H1 (cell line): ENCODE data around the gene RSU1. TPM values are rescaled to one million over a fixed set of nuclear protein-coding genes. Genes with fewer than 3 reads are reported as not detected.

Experiments
- CTCF ChIA-PET: fragments of 300-600 bp; sonication (Branson Sonifier 250); formaldehyde crosslinking; loops from one replicate; lab custom pipeline; 2021; ENCODE audit not compliant: partially characterized antibody; lab: Charles Lee
- POLR2A ChIA-PET: fragments of 300-600 bp; sonication (Branson Sonifier 250); formaldehyde crosslinking; loops from one replicate; lab custom pipeline; 2021; ENCODE audit warnings: inconsistent platforms; ENCODE audit not compliant: partially characterized antibody; lab: Charles Lee
- DNase-seq, 2 experiments: peaks; one replicate each; pipeline versions ENCODE4 v3.0.0 to v3.0.0-alpha.2; 2010 to 2022; ENCODE audit warnings: low spot score in 2 of 2, low read depth in 1 of 2, mixed read lengths in 1 of 2
- FAIRE-seq: peaks from 2 replicates; lab custom pipeline; 2011; peaks lifted over from hg19 to GRCh38; lab: Jason Lieb, UNC
- H2AFZ ChIP-seq: 2 replicates; pipeline ENCODE4 v1.8.1; 2012; ENCODE audit warnings: low read length, inconsistent platforms
- H2AK5ac ChIP-seq: 2 replicates; pipeline ENCODE4 v1.6.1; 2013; ENCODE audit warnings: low read depth, low read length
- H2BK120ac ChIP-seq: replicated peaks from 2 replicates; pipeline ENCODE3; 2013; ENCODE audit warnings: low read depth, low read length, inconsistent platforms
- H2BK12ac ChIP-seq: 2 replicates; pipeline ENCODE4 v1.6.1; 2013; ENCODE audit warnings: low read depth, low read length
- H2BK15ac ChIP-seq: 2 replicates; pipeline ENCODE4 v1.6.1; 2013; ENCODE audit warnings: low read length
- H2BK20ac ChIP-seq: 2 replicates; pipeline ENCODE4 v1.6.1; 2013; ENCODE audit warnings: low read length
- H2BK5ac ChIP-seq: 2 replicates; pipeline ENCODE4 v1.6.1; 2013; ENCODE audit warnings: low read depth, low read length
- H3K14ac ChIP-seq: 2 replicates; pipeline ENCODE4 v1.6.1; 2013; ENCODE audit warnings: inconsistent platforms; ENCODE audit not compliant: insufficient read length
- H3K18ac ChIP-seq: 2 replicates; pipeline ENCODE4 v1.6.1; 2013; ENCODE audit warnings: low read length; ENCODE audit errors: extremely low read depth
- H3K23ac ChIP-seq: 2 replicates; pipeline ENCODE4 v1.6.1; 2013; ENCODE audit warnings: inconsistent platforms; ENCODE audit not compliant: insufficient read length
- H3K23me2 ChIP-seq: 2 replicates; pipeline ENCODE4 v1.6.1; 2013; ENCODE audit warnings: low read depth, low read length
- H3K27ac ChIP-seq: 2 replicates; pipeline ENCODE4 v1.6.1; 2011; ENCODE audit warnings: low read depth, low read length, inconsistent platforms
- H3K27me3 ChIP-seq, 4 experiments: replicated peaks in 1 of 4; 1 replicate in 1 of 4; 2 replicates in 3 of 4; pipeline versions ENCODE4 v1.6.1 to v1.8.1; 2011 to 2013; ENCODE audit warnings: low read length in 3 of 4, mild to moderate bottlenecking in 3 of 4, inconsistent platforms in 2 of 4, mixed read lengths in 2 of 4, moderate library complexity in 1 of 4; ENCODE audit not compliant: control insufficient read depth in 3 of 4, insufficient read depth in 3 of 4; ENCODE audit errors: extremely low read depth in 1 of 4
- H3K36me3 ChIP-seq, 4 experiments: 2 replicates each; pipeline versions ENCODE4 v1.6.1 to v1.8.1; 2011 to 2013; ENCODE audit warnings: mild to moderate bottlenecking in 4 of 4, low read length in 3 of 4, moderate library complexity in 2 of 4, control low read depth in 1 of 4, inconsistent platforms in 1 of 4; ENCODE audit not compliant: insufficient read depth in 4 of 4, control insufficient read depth in 2 of 4
- H3K4ac ChIP-seq: replicated peaks from 2 replicates; pipeline ENCODE3; 2013; ENCODE audit warnings: low read length, low read depth, mixed read lengths, inconsistent platforms; ENCODE audit not compliant: insufficient read length
- H3K4me1 ChIP-seq, 4 experiments: replicated peaks in 1 of 4; 1 replicate in 1 of 4; 2 replicates in 3 of 4; pipeline versions ENCODE4 v1.6.1 to v1.8.1; 2011 to 2013; ENCODE audit warnings: low read length in 3 of 4, inconsistent platforms in 2 of 4, mixed read lengths in 1 of 4; ENCODE audit not compliant: insufficient read depth in 4 of 4, control insufficient read depth in 3 of 4
- H3K4me2 ChIP-seq, 2 experiments: 2 replicates each; pipeline versions ENCODE4 v1.6.1 to v1.8.1; 2011 to 2013; ENCODE audit warnings: low read depth in 2 of 2, low read length in 2 of 2, control low read depth in 1 of 2, inconsistent platforms in 1 of 2, mild to moderate bottlenecking in 1 of 2; ENCODE audit not compliant: insufficient read depth in 1 of 2
- H3K4me3 ChIP-seq, 4 experiments: fragments of 200-600, 300-600 bp in 1 of 4; sonication (generic), shearing (Covaris generic), sonication (Bioruptor Twin) in 1 of 4; 2 replicates each; pipeline versions ENCODE4 v1.5.1 to v1.8.1; 2011 to 2016; ENCODE audit warnings: low read length in 4 of 4, low read depth in 3 of 4, control low read depth in 2 of 4, inconsistent platforms in 2 of 4, mild to moderate bottlenecking in 2 of 4, mixed read lengths in 1 of 4, moderate library complexity in 1 of 4; ENCODE audit not compliant: insufficient read depth in 2 of 4; ENCODE audit errors: extremely low read depth in 1 of 4
- H3K56ac ChIP-seq: replicated peaks from 2 replicates; pipeline ENCODE3; 2013; ENCODE audit warnings: low read depth, mild to moderate bottlenecking, mixed read lengths, low read length, inconsistent platforms; ENCODE audit not compliant: insufficient read length
- H3K79me1 ChIP-seq: 2 replicates; pipeline ENCODE4 v1.6.1; 2013; ENCODE audit warnings: low read depth, low read length, control low read depth
- H3K79me2 ChIP-seq, 2 experiments: 2 replicates each; pipeline versions ENCODE4 v1.6.1 to v1.8.1; 2012 to 2013; ENCODE audit warnings: low read length in 2 of 2, mild to moderate bottlenecking in 2 of 2, inconsistent platforms in 1 of 2; ENCODE audit not compliant: insufficient read depth in 2 of 2, control insufficient read depth in 1 of 2
- H3K9ac ChIP-seq, 4 experiments: replicated peaks in 1 of 4; 1 replicate in 1 of 4; 2 replicates in 3 of 4; pipeline versions ENCODE4 v1.6.1 to v1.8.1; 2011 to 2013; ENCODE audit warnings: low read depth in 3 of 4, low read length in 3 of 4, control low read depth in 2 of 4, mild to moderate bottlenecking in 2 of 4, moderate library complexity in 2 of 4, inconsistent platforms in 1 of 4; ENCODE audit errors: extremely low read depth in 1 of 4
- H3K9me3 ChIP-seq, 2 experiments: 2 replicates each; pipeline versions ENCODE4 v1.6.1 to v1.8.1; 2012 to 2013; ENCODE audit warnings: mild to moderate bottlenecking in 2 of 2, moderate library complexity in 2 of 2, control low read depth in 1 of 2, inconsistent platforms in 1 of 2, low read depth in 1 of 2, low read length in 1 of 2, mixed read lengths in 1 of 2; ENCODE audit not compliant: insufficient read depth in 2 of 2
- H4K20me1 ChIP-seq, 2 experiments: replicated peaks in 1 of 2; 2 replicates each; pipeline versions ENCODE3 to v1.8.1; 2011 to 2013; ENCODE audit warnings: inconsistent platforms in 2 of 2, low read length in 2 of 2, mild to moderate bottlenecking in 1 of 2; ENCODE audit not compliant: insufficient read depth in 2 of 2, control insufficient read depth in 1 of 2
- H4K5ac ChIP-seq: 2 replicates; pipeline ENCODE4 v1.6.1; 2013; ENCODE audit warnings: low read length, low read depth, mixed read lengths, inconsistent platforms; ENCODE audit not compliant: insufficient read length
- H4K8ac ChIP-seq: 2 replicates; pipeline ENCODE4 v1.8.0; 2013; ENCODE audit warnings: mild to moderate bottlenecking, moderate library complexity, low read length, inconsistent platforms; ENCODE audit not compliant: insufficient read depth; ENCODE audit errors: extremely low read depth
- H4K91ac ChIP-seq: replicated peaks from 2 replicates; pipeline ENCODE3; 2013; ENCODE audit warnings: low read length, mixed read lengths, inconsistent platforms; ENCODE audit not compliant: insufficient read length
- CHD1 ChIP-seq: IDR thresholded peaks from 2 replicates; pipeline ENCODE4 v1.6.1; 2012; ENCODE audit warnings: low read depth, low read length, improper control_type of control experiment
- EZH2 ChIP-seq: fragments of 200-600 bp; sonication (generic); IDR thresholded peaks from 2 replicates; pipeline ENCODE4 v1.7.1; 2012; ENCODE audit warnings: low read depth, mild to moderate bottlenecking, moderate library complexity, low read length, inconsistent platforms; ENCODE audit not compliant: severe bottlenecking
- FOSL1 ChIP-seq: IDR thresholded peaks from 2 replicates; pipeline ENCODE4 v1.6.1; 2011; ENCODE audit warnings: mild to moderate bottlenecking, low read depth, low read length, moderate library complexity; ENCODE audit not compliant: insufficient read depth
- GABPA ChIP-seq: IDR thresholded peaks from 2 replicates; pipeline ENCODE4 v1.6.1; 2011; ENCODE audit warnings: mild to moderate bottlenecking, low read length, moderate library complexity, borderline replicate concordance; ENCODE audit not compliant: insufficient read depth
- GTF2F1 ChIP-seq: IDR thresholded peaks from 2 replicates; pipeline ENCODE4 v1.6.1; 2012; ENCODE audit warnings: low read depth, low read length, improper control_type of control experiment, borderline replicate concordance
- JUND ChIP-seq: IDR thresholded peaks from 2 replicates; pipeline ENCODE4 v1.6.1; 2011; ENCODE audit warnings: mild to moderate bottlenecking, improper control_type of control experiment, low read length
- KDM4A ChIP-seq: IDR thresholded peaks from one replicate; pipeline ENCODE4 v1.7.1; 2012; ENCODE audit warnings: low read depth, mild to moderate bottlenecking, moderate library complexity, low read length, inconsistent platforms; ENCODE audit not compliant: severe bottlenecking
- MAFK ChIP-seq: IDR thresholded peaks from 2 replicates; pipeline ENCODE4 v1.6.1; 2012; ENCODE audit warnings: low read depth, mild to moderate bottlenecking, improper control_type of control experiment, low read length
- POLR2A ChIP-seq, 2 experiments: IDR thresholded peaks; 1 replicate in 1 of 2; 2 replicates in 1 of 2; pipeline ENCODE4 v1.6.1; 2011; ENCODE audit warnings: low read depth in 2 of 2, low read length in 2 of 2, mild to moderate bottlenecking in 2 of 2; ENCODE audit errors: control extremely low read depth in 1 of 2
- POU5F1 ChIP-seq: IDR thresholded peaks from 2 replicates; pipeline ENCODE4 v1.6.1; 2011; ENCODE audit warnings: low read depth, mild to moderate bottlenecking, low read length, moderate library complexity
- RNF2 ChIP-seq: fragments of 200-900, 300-1000 bp; sonication (generic); IDR thresholded peaks from 2 replicates; pipeline ENCODE4 v1.7.1; 2016; ENCODE audit warnings: borderline replicate concordance, low read depth, mild to moderate bottlenecking, antibody characterized with exemption, low read length; ENCODE audit not compliant: poor library complexity, severe bottlenecking; ENCODE audit errors: missing control alignments
- SIN3A ChIP-seq, 2 experiments: IDR thresholded peaks in 1 of 2; conservative IDR thresholded peaks in 1 of 2; 2 replicates each; pipeline ENCODE4 v1.6.1; 2011 to 2012; ENCODE audit warnings: low read length in 2 of 2, improper control_type of control experiment in 1 of 2, low read depth in 1 of 2, mild to moderate bottlenecking in 1 of 2
- SP1 ChIP-seq: IDR thresholded peaks from 2 replicates; pipeline ENCODE4 v1.6.1; 2011; ENCODE audit warnings: low read depth, low read length
- TBP ChIP-seq: IDR thresholded peaks from 2 replicates; pipeline ENCODE4 v1.6.1; 2011; ENCODE audit warnings: low read depth, low read length, improper control_type of control experiment
- WGBS, 2 experiments: shearing (Covaris generic) in 1 of 2; methylation state at CpG; one replicate each; pipeline versions ENCODE4 v1.1.6 to v1.1.7; 2013 to 2015; ENCODE audit warnings: low lambda C conversion rate in 2 of 2, mixed read lengths in 2 of 2, inconsistent platforms in 1 of 2, low coverage in 1 of 2, missing lambda C conversion rate in 1 of 2; ENCODE audit not compliant: insufficient replicate concordance in 2 of 2, insufficient coverage in 1 of 2, insufficient read length in 1 of 2; ENCODE audit errors: extremely low coverage in 1 of 2, missing lambda C conversion rate in 1 of 2; 5-methylcytosine and 5-hydroxymethylcytosine counted together
- polyA plus RNA-seq, 7 experiments: library from polyadenylated mRNA; depleted of rRNA in 3 of 7; stranded (reverse) in 5 of 7; unstranded in 2 of 7; fragments of >200 nt in 5 of 7; fragments of 200-250 nt in 2 of 7; gene quantifications; 1 replicate in 5 of 7; 2 replicates in 1 of 7; 4 replicates in 1 of 7; pipeline versions ENCODE4 v1.2.1 to v1.2.3, GENCODE V29; 2011 to 2013; ENCODE audit warnings: missing spikeins in 2 of 7, mixed read lengths in 2 of 7
- total RNA-seq: library from RNA; stranded (reverse); fragmentation: NEBNext Ultra II Directional; extraction: Animal tissue kit (Norgen Biotek cat#: 25700); gene quantifications from 2 replicates; pipeline ENCODE4 v1.2.1, GENCODE V29; 2021

The RSU1 gene
- total and polyA plus RNA-seq, 2 of the 8 experiments (the other 6 are each of a cell fraction or from before 2014, with no cell fraction given), result 50.0 to 68.2 TPM

- no peak overlapping the region for H2BK15ac ChIP-seq
- H3K4me3 ChIP-seq, result no peak overlapping the region
- H3K79me1 ChIP-seq, result no peaks in the 10 kb centered on the region
- no peak for DNase-seq
- no peak overlapping the region for H2BK12ac ChIP-seq
- H2BK120ac ChIP-seq, result no peak overlapping the region
- no peaks in the 10 kb centered on the region for H3K9me3 ChIP-seq
- no peak overlapping the region for H2AFZ ChIP-seq
- no peak overlapping the region for H3K18ac ChIP-seq
- no peak overlapping the region for H3K27ac ChIP-seq
- no peak overlapping the region for H3K23ac ChIP-seq
- no peak overlapping the region for H4K91ac ChIP-seq
- H2BK20ac ChIP-seq, result no peak overlapping the region
- H2BK5ac ChIP-seq, result no peak overlapping the region
- no peaks in the 10 kb centered on the region for H3K79me2 ChIP-seq
- no peaks in the 10 kb centered on the region for H3K27me3 ChIP-seq
- 93% methylated on average over 2 of the region's 2 CpGs; no CpG with 5 or more reads in 1 of the 2 experiments for WGBS, 2 experiments
- no peak overlapping the region for H4K8ac ChIP-seq
- no peak overlapping the region for H3K56ac ChIP-seq
- no peak overlapping the region for H4K5ac ChIP-seq
- FAIRE-seq, result no peak
- H4K20me1 ChIP-seq, result no peaks in the 10 kb centered on the region
- ChIA-PET POLR2A (interaction anchor here (0.7 kb wide), 1 partner anchor 28 kb away, joined by 3 read pairs; no protein-coding TSS in a partner anchor), CTCF (interaction anchor here (0.7 to 1.3 kb wide), 3 partner anchors 20 to 367 kb away, joined by 3 to 4 read pairs (median 3); no protein-coding TSS in a partner anchor)
- no peak overlapping the region for H3K4ac ChIP-seq
- peaks cover 4 to 21% (median 12%) of the 10 kb centered on the region in 4 experiments; a peak in 5 of 7 replicates for H3K4me1 ChIP-seq
- no peak overlapping the region for H2AK5ac ChIP-seq
- H3K9ac ChIP-seq, result no peak overlapping the region
- no peak overlapping the region for H3K4me2 ChIP-seq
- no peaks in the 10 kb centered on the region for H3K23me2 ChIP-seq
- H3K36me3 ChIP-seq, result no peaks in the 10 kb centered on the region
- no peak overlapping the region for H3K14ac ChIP-seq
- TF ChIP-seq SIN3A (conservative IDR thresholded peaks at IDR 0.05 in 1 of 2, IDR thresholded peaks at IDR 0.05 in 1 of 2; ENCODE audit: low read depth in 1 of 2, low read length in 2 of 2) (no peak), CHD1 (no peak), MAFK (no peak), KDM4A (no peak), GTF2F1 (no peak), EZH2 (no peak), RNF2 (no peak), TBP (no peak), POLR2A (IDR thresholded peaks at IDR 0.05; ENCODE audit: control extremely low read depth in 1 of 2, low read depth in 2 of 2, low read length in 2 of 2) (no peak), POU5F1 (no peak), GABPA (no peak), FOSL1 (no peak), SP1 (no peak), JUND (no peak)
Measured at GRCh38 chr10:16863766-16864165, 46.5 kb upstream of the RSU1 start.
